GM12878 (cell line): ENCODE measurements around the gene GHRL. TPM values are rescaled to one million over a fixed set of nuclear protein-coding genes. Genes with fewer than 3 reads are reported as not detected.
"Not testable (repeated sequence)": the region's sequence is repeated elsewhere in the genome, so short reads cannot be mapped to it uniquely, and the experiment has no call there.

Experiments
- ATAC-seq: fragments of 200-7000 bp; cut with Tn5 transposase; 3 replicates; pipeline ENCODE4 v1.9.1; 2020; ENCODE audit warnings: mild to moderate bottlenecking, moderate library complexity
- BruUV-seq: library from RNA; stranded (reverse); fragments of 400-500 nt; replicated peaks from 2 replicates; lab custom pipeline; 2021; lab: Mats Ljungman, UMichigan
- CTCF ChIA-PET: fragments of 300-600 bp; sonication (Branson Sonifier 250); formaldehyde crosslinking; extraction: SDS; loops from one replicate; lab custom pipeline; 2021; ENCODE audit warnings: inconsistent platforms; lab: Yijun Ruan, JAX
- POLR2A ChIA-PET: fragments of 350-600 bp; formaldehyde crosslinking; extraction: SDS; loops from one replicate; lab custom pipeline; 2021; ENCODE audit warnings: inconsistent platforms; lab: Charles Lee
- RAD21 ChIA-PET: fragments of 300-600 bp; sonication (Branson Sonifier 250); formaldehyde crosslinking; loops from one replicate; lab custom pipeline; 2023; ENCODE audit warnings: antibody characterized with exemption; ENCODE audit not compliant: unreplicated experiment; lab: Charles Lee
- SMC1A ChIA-PET: fragments of 300-600 bp; sonication (Branson Sonifier 250); formaldehyde crosslinking; loops from one replicate; lab custom pipeline; 2023; ENCODE audit not compliant: unreplicated experiment, uncharacterized antibody; lab: Charles Lee
- DNase-seq: peaks from one replicate; pipeline ENCODE4 v3.0.0-alpha.2; 2011; ENCODE audit warnings: low read depth, low spot score
- FAIRE-seq: peaks from 3 replicates; lab custom pipeline; 2011; peaks lifted over from hg19 to GRCh38; lab: Jason Lieb, UNC
- H2AFZ ChIP-seq: 2 replicates; pipeline ENCODE4 v1.6.0; 2011; ENCODE audit warnings: low read depth, low read length, control low read depth; ENCODE audit not compliant: control insufficient read depth
- H3K27ac ChIP-seq: 2 replicates; pipeline ENCODE4 v1.5.1; 2011; ENCODE audit warnings: control low read depth; ENCODE audit not compliant: control insufficient read depth, insufficient read depth
- H3K27me3 ChIP-seq, 2 experiments: replicated peaks in 1 of 2; 2 replicates each; pipeline versions ENCODE4 v1.6.0 to v1.6.1; 2011; ENCODE audit warnings: low read length in 1 of 2; ENCODE audit not compliant: control insufficient read depth in 2 of 2, insufficient read depth in 2 of 2
- H3K36me3 ChIP-seq, 2 experiments: 2 replicates each; pipeline ENCODE4 v1.5.1; 2011; ENCODE audit warnings: low read length in 1 of 2; ENCODE audit not compliant: control insufficient read depth in 2 of 2, insufficient read depth in 2 of 2
- H3K4me1 ChIP-seq: 2 replicates; pipeline ENCODE4 v1.6.1; 2011; ENCODE audit warnings: mild to moderate bottlenecking, low read length, moderate library complexity, mixed read lengths; ENCODE audit not compliant: control insufficient read depth, insufficient read depth
- H3K4me2 ChIP-seq: 2 replicates; pipeline ENCODE4 v1.6.0; 2011; ENCODE audit warnings: control low read depth; ENCODE audit not compliant: control insufficient read depth, insufficient read depth
- H3K4me3 ChIP-seq: fragments of 200-600 bp; sonication (generic); 2 replicates; pipeline ENCODE4 v1.5.1; 2016
- H3K79me2 ChIP-seq: 2 replicates; pipeline ENCODE4 v1.6.0; 2011; ENCODE audit warnings: low read length; ENCODE audit not compliant: control insufficient read depth, insufficient read depth
- H3K9ac ChIP-seq: 2 replicates; pipeline ENCODE4 v1.8.0; 2011; ENCODE audit warnings: low read length, control low read depth, mixed read lengths; ENCODE audit not compliant: control insufficient read depth, insufficient read depth
- H3K9me3 ChIP-seq: replicated peaks from 3 replicates; pipeline ENCODE4 v1.5.1; 2011; ENCODE audit warnings: mild to moderate bottlenecking, low read length; ENCODE audit not compliant: control insufficient read depth, insufficient read depth
- H4K20me1 ChIP-seq: 2 replicates; pipeline ENCODE4 v1.6.0; 2011; ENCODE audit not compliant: control insufficient read depth, insufficient read depth
- DPF2 ChIP-seq: fragments of 450-650 bp; IDR thresholded peaks from 2 replicates; pipeline ENCODE4 v1.6.1; 2017; ENCODE audit warnings: mild to moderate bottlenecking
- FOS ChIP-seq: IDR thresholded peaks from 3 replicates; pipeline ENCODE4 v1.6.1; 2011; ENCODE audit warnings: borderline replicate concordance; ENCODE audit not compliant: insufficient read length; ENCODE audit errors: extremely low read depth
- HDAC6 ChIP-seq: fragments of 200-600 bp; sonication (generic); IDR thresholded peaks from one replicate; pipeline ENCODE4 v1.8.0; 2017; ENCODE audit warnings: antibody characterized with exemption; ENCODE audit not compliant: unreplicated experiment
- HDGF ChIP-seq: fragments of 450-650 bp; IDR thresholded peaks from 2 replicates; pipeline ENCODE4 v1.6.1; 2016; ENCODE audit warnings: antibody characterized with exemption
- IRF4 ChIP-seq: IDR thresholded peaks from 2 replicates; pipeline ENCODE4 v1.6.1; 2011; ENCODE audit warnings: low read depth, low read length
- JUND ChIP-seq: IDR thresholded peaks from 2 replicates; pipeline ENCODE4 v1.6.1; 2012; ENCODE audit warnings: low read depth, mild to moderate bottlenecking, low read length, improper control_type of control experiment, moderate library complexity
- MYB ChIP-seq: fragments of 150-350 bp; IDR thresholded peaks from 2 replicates; pipeline ENCODE4 v1.6.1; 2014; ENCODE audit warnings: mild to moderate bottlenecking, low read depth, low read length, borderline replicate concordance
- PBX3 ChIP-seq: IDR thresholded peaks from 2 replicates; pipeline ENCODE4 v1.6.1; 2011; ENCODE audit warnings: mild to moderate bottlenecking, low read depth, low read length, moderate library complexity; ENCODE audit not compliant: insufficient replicate concordance
- RB1 ChIP-seq: fragments of 450-650 bp; formaldehyde crosslinking; IDR thresholded peaks from 2 replicates; pipeline ENCODE4 v1.6.1; 2017; ENCODE audit warnings: mild to moderate bottlenecking, borderline replicate concordance
- SMAD1 ChIP-seq: fragments of 450-650 bp; IDR thresholded peaks from 2 replicates; pipeline ENCODE4 v1.6.1; 2018; ENCODE audit warnings: mild to moderate bottlenecking, low read depth; ENCODE audit not compliant: partially characterized antibody
- SP1 ChIP-seq: IDR thresholded peaks from one replicate; pipeline ENCODE4 v1.6.1; 2011; ENCODE audit warnings: low read depth, low read length
- SRF ChIP-seq, 2 experiments: IDR thresholded peaks; 2 replicates each; pipeline ENCODE4 v1.6.1; 2011; ENCODE audit warnings: low read depth in 2 of 2, low read length in 2 of 2, mild to moderate bottlenecking in 1 of 2, moderate library complexity in 1 of 2
- SUZ12 ChIP-seq: fragments of 200-600 bp; sonication (generic); IDR thresholded peaks from one replicate; pipeline ENCODE4 v1.6.1; 2018; ENCODE audit warnings: antibody characterized with exemption, mild to moderate bottlenecking; ENCODE audit not compliant: unreplicated experiment
- TBL1XR1 ChIP-seq: IDR thresholded peaks from 2 replicates; pipeline ENCODE4 v1.6.1; 2012; ENCODE audit warnings: low read depth, low read length, improper control_type of control experiment
- USF1 ChIP-seq: IDR thresholded peaks from 2 replicates; pipeline ENCODE4 v1.6.1; 2011; ENCODE audit warnings: borderline replicate concordance, low read depth, mild to moderate bottlenecking, moderate library complexity, mixed read lengths, low read length; ENCODE audit not compliant: insufficient read depth; ENCODE audit errors: extremely low read length
- ZNF217 ChIP-seq: fragments of 450-650 bp; IDR thresholded peaks from 2 replicates; pipeline ENCODE4 v1.6.1; 2017; ENCODE audit warnings: antibody characterized with exemption, mild to moderate bottlenecking
- ZSCAN29 ChIP-seq: fragments of 450-650 bp; IDR thresholded peaks from 2 replicates; pipeline ENCODE4 v1.6.1; 2017; ENCODE audit warnings: mild to moderate bottlenecking, moderate library complexity
- WGBS: methylation state at CpG from one replicate; pipeline ENCODE4 v1.1.6; 2016; ENCODE audit warnings: low lambda C conversion rate; ENCODE audit not compliant: insufficient replicate concordance, insufficient coverage; ENCODE audit errors: missing lambda C conversion rate; 5-methylcytosine and 5-hydroxymethylcytosine counted together
- in situ Hi-C: fragments of 300-500 bp; cut with MboI; formaldehyde crosslinking; loops from 9 replicates; pipeline ENCODE4 v1.14.3; 2018; ENCODE audit warnings: mixed read lengths
- intact Hi-C: fragments of 100-400 bp; cut with micrococcal nuclease; formaldehyde crosslinking; loops from one replicate; pipeline ENCODE4 v1.14.2; 2022; ENCODE audit not compliant: unreplicated experiment
- polyA plus RNA-seq, 11 experiments: library from polyadenylated mRNA; depleted of rRNA in 4 of 11; unstranded in 6 of 11; stranded (reverse) in 5 of 11; fragments of >200 nt; fragmentation: Nextera tagmentation in 4 of 11; fragmentation: Illumina TruSeq in 1 of 11; extraction: Ambion mirVana in 4 of 11; extraction: Trizol in 1 of 11; gene quantifications; 1 replicate in 1 of 11; 2 replicates in 10 of 11; pipeline versions ENCODE4 v1.2.1 to v1.2.3, GENCODE V29; 2011 to 2016; ENCODE audit warnings: inconsistent platforms in 2 of 11, missing spikeins in 2 of 11, low read depth in 1 of 11
- total RNA-seq, 4 experiments: library from RNA; depleted of rRNA in 3 of 4; stranded (reverse); fragments of >200 nt in 3 of 4; fragmentation: Illumina TruSeq in 1 of 4; extraction: Trizol in 1 of 4; gene quantifications; 2 replicates each; pipeline versions ENCODE4 v1.2.1 to v1.2.3, GENCODE V29; 2013 to 2021

Gene GHRL
- total and polyA plus RNA-seq, 10 of the 15 experiments (the other 5 are each of a cell fraction or from before 2014, with no cell fraction given): 0.35 to 2.2 (median 0.88) TPM

GRCh38 chr3:10266936-10267335, 25.8 kb downstream of the GHRL start:
- H3K9me3 ChIP-seq, H2AFZ ChIP-seq, POLR2A ChIA-PET, FAIRE-seq, H3K4me3 ChIP-seq, in situ Hi-C loops, DNase-seq, BruUV-seq, CTCF ChIA-PET, SMC1A ChIA-PET, H3K4me2 ChIP-seq, intact Hi-C loops, H4K20me1 ChIP-seq, H3K27ac ChIP-seq, RAD21 ChIA-PET, ATAC-seq, H3K9ac ChIP-seq, H3K4me1 ChIP-seq, H3K27me3 ChIP-seq: not testable (repeated sequence)
- Histone ChIP-seq H3K36me3 (peaks cover 22 to 30% of the 10 kb centered on the region in 2 experiments; a peak in 3 of 4 replicates), H3K79me2 (peaks cover 57% of the 10 kb centered on the region)
- WGBS: 97% methylated on average over 7 of the region's 7 CpGs

- POLR2A ChIA-PET: interaction anchor here (0.6 to 1.1 kb wide), 5 partner anchors 19 to 456 kb away, joined by 3 to 6 read pairs (median 3); no protein-coding TSS in a partner anchor
- intact Hi-C loops: no loop called here
These were observed 26.9 kb downstream of the GHRL start for GRCh38 chr3:10265833-10266232.

More at GRCh38 chr3:10265833-10266232, 26.9 kb downstream of the GHRL start:
- Histone ChIP-seq H2AFZ (no peak overlapping the region), H3K9me3 (no peaks in the 10 kb centered on the region), H3K9ac (no peak overlapping the region), H3K36me3 (peaks cover 20 to 33% of the 10 kb centered on the region in 2 experiments; a peak in 3 of 4 replicates), H3K4me3 (no peak overlapping the region), H3K4me2 (no peak overlapping the region), H3K27me3 (no peaks in the 10 kb centered on the region), H4K20me1 (no peaks in the 10 kb centered on the region), H3K4me1 (no peaks in the 10 kb centered on the region), H3K27ac (no peak overlapping the region), H3K79me2 (peaks cover 58% of the 10 kb centered on the region)
- RAD21 ChIA-PET: no interaction called here
- ATAC-seq: no peak
- no peak for DNase-seq
- CTCF ChIA-PET: no interaction called here
- TF ChIP-seq DPF2 (no peak), SRF (IDR thresholded peaks at IDR 0.05; ENCODE audit: low read depth in 2 of 2, low read length in 2 of 2) (no peak), USF1 (no peak), IRF4 (no peak), SUZ12 (no peak), ZSCAN29 (no peak), JUND (no peak), SP1 (no peak), SMAD1 (no peak), MYB (no peak), ZNF217 (no peak), RB1 (no peak), HDAC6 (no peak), FOS (no peak), PBX3 (no peak), HDGF (no peak), TBL1XR1 (no peak)
- BruUV-seq: no TSS peak
- in situ Hi-C loops: no loop called here
- SMC1A ChIA-PET: interaction anchor here (1.1 kb wide), 1 partner anchor 28 kb away, joined by 3 read pairs; no protein-coding TSS in a partner anchor
- no peak for FAIRE-seq
- 98% methylated on average over 2 of the region's 2 CpGs for WGBS
